ENCODE measurements around the gene LRMDA. TPM values are rescaled to one million over a fixed set of nuclear protein-coding genes. Genes with fewer than 3 reads are reported as not detected.

LRMDA gene
- total RNA-seq, 6 donors from 2014 or later: 12.8 to 185 (median 18.1) TPM

DNA sequence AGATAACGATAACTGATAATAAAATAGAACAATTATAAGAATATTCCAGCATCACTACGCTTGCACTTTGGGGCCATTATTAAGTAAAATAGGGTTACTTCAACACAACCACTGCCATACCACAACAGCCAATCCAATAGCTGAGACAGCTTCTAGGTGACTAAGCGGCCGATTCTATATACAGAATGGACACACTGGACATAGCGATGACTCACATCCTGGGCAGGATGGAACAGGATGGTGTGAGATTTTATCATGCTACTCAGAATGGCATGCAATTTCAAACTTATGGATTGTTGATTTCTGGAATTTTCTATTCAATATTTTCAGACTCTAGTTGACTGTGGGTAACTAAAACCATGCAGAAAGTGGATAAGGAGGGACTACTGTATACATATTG, 920.9 kb downstream of the LRMDA start:
- Histone ChIP-seq H3K4me3 (no peak overlapping the region), H3K27me3 (no peaks in the 10 kb centered on the region), H3K36me3 (no peaks in the 10 kb centered on the region), H3K9me3 (no peaks in the 10 kb centered on the region), H3K27ac (peak overlapping the region in 1 of 4 donors; percentile 26), H3K4me1 (peaks cover 0 to 1% (median 0%) of the 10 kb centered on the region in 4 donors)
- ATAC-seq (ENCODE audit: low FRiP score in 2 of 2) (no peak), DNase-seq (no peak)
- WGBS, 2 donors: 72 to 86% methylated on average over 5 of the region's 5 CpGs
- peak in 1 of 2 donors; percentile 14 for TF ChIP-seq POLR2AphosphoS5 (IDR thresholded peaks at IDR 0.05)
- no peak for TF ChIP-seq POLR2A (IDR thresholded peaks at IDR 0.05)
- no peak for TF ChIP-seq EP300 (IDR thresholded peaks at IDR 0.05)
- TF ChIP-seq, protein P1, sequence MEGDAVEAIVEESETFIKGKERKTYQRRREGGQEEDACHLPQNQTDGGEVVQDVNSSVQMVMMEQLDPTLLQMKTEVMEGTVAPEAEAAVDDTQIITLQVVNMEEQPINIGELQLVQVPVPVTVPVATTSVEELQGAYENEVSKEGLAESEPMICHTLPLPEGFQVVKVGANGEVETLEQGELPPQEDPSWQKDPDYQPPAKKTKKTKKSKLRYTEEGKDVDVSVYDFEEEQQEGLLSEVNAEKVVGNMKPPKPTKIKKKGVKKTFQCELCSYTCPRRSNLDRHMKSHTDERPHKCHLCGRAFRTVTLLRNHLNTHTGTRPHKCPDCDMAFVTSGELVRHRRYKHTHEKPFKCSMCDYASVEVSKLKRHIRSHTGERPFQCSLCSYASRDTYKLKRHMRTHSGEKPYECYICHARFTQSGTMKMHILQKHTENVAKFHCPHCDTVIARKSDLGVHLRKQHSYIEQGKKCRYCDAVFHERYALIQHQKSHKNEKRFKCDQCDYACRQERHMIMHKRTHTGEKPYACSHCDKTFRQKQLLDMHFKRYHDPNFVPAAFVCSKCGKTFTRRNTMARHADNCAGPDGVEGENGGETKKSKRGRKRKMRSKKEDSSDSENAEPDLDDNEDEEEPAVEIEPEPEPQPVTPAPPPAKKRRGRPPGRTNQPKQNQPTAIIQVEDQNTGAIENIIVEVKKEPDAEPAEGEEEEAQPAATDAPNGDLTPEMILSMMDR (IDR thresholded peaks at IDR 0.05): no peak

DNA sequence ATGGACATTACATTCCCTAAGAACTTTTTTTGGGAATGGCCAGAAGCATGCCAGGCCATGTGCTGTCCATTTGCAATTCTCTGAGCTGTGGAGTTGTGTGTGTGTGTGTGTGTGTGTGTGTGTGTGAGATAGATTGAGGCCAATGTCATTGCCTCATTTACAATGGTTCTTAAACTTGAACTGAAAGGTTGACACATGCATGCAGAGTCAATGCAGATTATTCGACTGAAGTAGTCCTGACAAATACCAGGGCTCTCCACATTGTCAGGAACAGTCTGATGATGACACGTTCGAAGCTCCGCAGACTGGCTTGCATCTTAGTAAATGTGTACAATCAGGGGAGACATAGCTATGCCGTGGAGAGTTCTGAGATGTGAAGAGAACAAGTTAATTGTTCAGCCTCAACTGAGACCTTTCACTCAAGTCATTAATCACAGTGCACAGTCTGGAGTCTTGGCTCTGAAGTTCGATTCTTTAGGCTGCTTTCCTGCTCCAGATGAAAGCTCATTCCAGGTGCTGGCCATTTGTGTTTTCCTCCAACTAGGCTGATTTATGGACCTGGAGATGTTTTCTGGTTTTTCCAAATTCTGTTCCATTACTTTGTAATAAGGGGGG, 921.9 kb downstream of the LRMDA start:
- no peaks in the 10 kb centered on the region for H3K36me3 ChIP-seq
- H3K9me3 ChIP-seq: no peaks in the 10 kb centered on the region
- no peak overlapping the region for H3K4me3 ChIP-seq
- ATAC-seq (ENCODE audit: low FRiP score in 2 of 2) (no peak), DNase-seq (no peak)
- H3K27me3 ChIP-seq: no peaks in the 10 kb centered on the region
- WGBS, 2 donors: 79 to 82% methylated on average over 6 of the region's 6 CpGs
- no peak overlapping the region for H3K27ac ChIP-seq
- H3K4me1 ChIP-seq: peaks cover 0 to 6% (median 0%) of the 10 kb centered on the region in 4 donors
- no peak for TF ChIP-seq EP300 (IDR thresholded peaks at IDR 0.05)
- TF ChIP-seq POLR2AphosphoS5 (IDR thresholded peaks at IDR 0.05): no peak
- no peak for TF ChIP-seq POLR2A (IDR thresholded peaks at IDR 0.05)

DNA sequence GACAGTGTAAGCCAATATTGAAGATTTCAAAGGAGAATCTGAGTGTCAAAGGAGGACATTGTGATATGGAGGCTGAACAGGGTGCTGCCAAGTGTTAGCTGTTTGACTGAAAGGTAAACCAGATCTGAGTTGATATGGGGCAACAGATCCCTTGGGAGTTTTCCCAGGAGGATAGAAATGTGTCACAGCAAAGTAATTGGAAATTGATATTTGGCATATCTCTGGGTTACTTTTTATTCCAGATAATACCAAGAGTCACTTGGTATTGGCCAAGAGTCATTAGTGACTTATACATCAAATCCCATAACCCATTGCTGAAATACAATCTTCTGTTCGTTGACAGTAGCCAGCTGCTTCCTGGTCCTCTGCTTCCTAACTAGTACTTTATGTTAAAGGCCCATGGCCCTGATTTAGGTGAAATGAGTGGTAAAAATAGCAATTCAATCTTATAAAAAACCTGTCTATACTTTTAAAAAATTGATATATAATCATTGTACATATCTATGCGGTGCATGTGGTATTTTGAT, 922.9 kb downstream of the LRMDA start:
- WGBS, 2 donors: 84 to 90% methylated on average over 2 of the region's 2 CpGs

DNA sequence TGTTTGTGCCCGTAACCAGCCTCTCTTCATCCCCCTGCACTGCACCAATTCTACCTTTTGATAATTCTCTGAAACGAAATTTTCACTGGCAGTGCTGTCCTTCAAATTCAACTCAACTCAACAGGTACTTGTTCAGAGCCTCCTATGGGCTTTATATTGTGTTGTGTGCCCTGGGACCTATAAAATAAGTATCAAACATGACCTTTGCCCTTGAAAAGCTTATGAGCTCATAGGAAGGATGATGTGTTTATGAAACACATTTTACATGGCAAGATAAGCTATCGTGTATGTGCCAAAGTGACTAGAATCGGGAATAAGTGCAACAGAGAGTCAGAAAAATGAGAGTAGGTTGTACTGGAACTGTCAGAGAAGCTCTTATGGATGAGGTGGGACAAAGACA, 923.5 kb downstream of the LRMDA start:
- H3K4me3 ChIP-seq: no peak overlapping the region
- H3K27ac ChIP-seq: no peak overlapping the region
- WGBS, 2 donors: 75 to 86% methylated on average over 4 of the region's 4 CpGs
- no peak for ATAC-seq (ENCODE audit: low FRiP score in 2 of 2)
- H3K36me3 ChIP-seq: no peaks in the 10 kb centered on the region
- H3K9me3 ChIP-seq: no peaks in the 10 kb centered on the region
- TF ChIP-seq, protein P1 (IDR thresholded peaks at IDR 0.05): no peak
- TF ChIP-seq POLR2AphosphoS5 (IDR thresholded peaks at IDR 0.05): no peak
- TF ChIP-seq POLR2A (IDR thresholded peaks at IDR 0.05): no peak
- no peak for TF ChIP-seq EP300 (IDR thresholded peaks at IDR 0.05)
- no peaks in the 10 kb centered on the region for H3K27me3 ChIP-seq
- no peak for DNase-seq
- H3K4me1 ChIP-seq: peaks cover 0 to 6% (median 0%) of the 10 kb centered on the region in 4 donors

More for the DNA sequence above, 922.9 kb downstream of the LRMDA start:
- H3K4me3 ChIP-seq: no peak overlapping the region
- TF ChIP-seq, protein P1 (IDR thresholded peaks at IDR 0.05): no peak
- H3K9me3 ChIP-seq: no peaks in the 10 kb centered on the region
- no peaks in the 10 kb centered on the region for H3K36me3 ChIP-seq
- no peak overlapping the region for H3K27ac ChIP-seq
- no peaks in the 10 kb centered on the region for H3K27me3 ChIP-seq
- peaks cover 0 to 6% (median 0%) of the 10 kb centered on the region in 4 donors for H3K4me1 ChIP-seq
- ATAC-seq (ENCODE audit: low FRiP score in 2 of 2) (no peak), DNase-seq (no peak)

DNA sequence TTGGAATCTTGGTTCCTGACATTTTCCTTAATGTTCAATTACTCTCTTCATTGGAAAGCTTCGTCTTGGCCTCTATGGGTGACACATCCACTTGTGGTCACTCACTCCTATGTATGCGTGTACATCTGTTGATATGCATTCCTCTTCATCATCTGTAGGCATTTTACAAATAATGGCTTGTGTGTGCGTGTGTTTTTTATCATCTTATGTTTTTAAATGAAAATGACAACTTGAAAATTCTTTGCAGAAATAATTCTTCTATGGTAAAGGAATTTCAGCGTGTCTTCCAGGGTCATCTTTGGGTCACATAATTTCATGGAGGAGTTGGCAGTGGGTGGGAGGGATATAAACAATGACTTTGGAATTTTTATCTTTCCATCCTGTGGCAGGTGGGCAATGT, 925.1 kb downstream of the LRMDA start:
- 93 to 94% methylated on average over 4 of the region's 4 CpGs for WGBS, 2 donors
- Histone ChIP-seq H3K4me1 (peaks cover 0 to 6% (median 0%) of the 10 kb centered on the region in 4 donors), H3K9me3 (no peaks in the 10 kb centered on the region), H3K4me3 (no peak overlapping the region), H3K27me3 (no peaks in the 10 kb centered on the region), H3K36me3 (no peaks in the 10 kb centered on the region), H3K27ac (no peak overlapping the region)
- TF ChIP-seq EP300 (IDR thresholded peaks at IDR 0.05): no peak
- no peak for TF ChIP-seq POLR2AphosphoS5 (IDR thresholded peaks at IDR 0.05)
- TF ChIP-seq, protein P1 (IDR thresholded peaks at IDR 0.05): no peak
- TF ChIP-seq POLR2A (IDR thresholded peaks at IDR 0.05): no peak
- no peak for DNase-seq
- no peak for ATAC-seq (ENCODE audit: low FRiP score in 2 of 2)
